GM21786 (cell line): ENCODE results near the gene VPS9D1.

Experiments
- ATAC-seq: cut with Tn5 transposase; IDR thresholded peaks from one replicate; pipeline ENCODE4 v1.9.1; 2021; ENCODE audit not compliant: unreplicated experiment

VPS9D1 gene

DNA sequence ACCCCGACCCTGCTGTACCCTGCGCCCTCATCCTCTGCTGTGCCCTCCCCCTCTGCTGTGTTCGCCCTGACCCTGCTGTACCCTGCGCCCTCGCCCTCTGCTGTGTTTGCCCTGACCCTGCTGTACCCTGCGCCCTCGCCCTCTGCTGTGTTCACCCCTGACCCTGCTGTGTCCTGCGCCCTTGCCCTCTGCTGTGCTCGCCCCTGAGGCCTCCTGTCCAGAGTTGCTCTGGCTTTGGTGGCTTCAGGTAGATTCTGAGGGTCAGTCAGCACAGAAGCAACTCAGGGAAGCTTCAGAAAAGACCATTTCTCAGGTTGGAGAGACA is 12.2 kb upstream of the VPS9D1 start:
- no peak for ATAC-seq

DNA sequence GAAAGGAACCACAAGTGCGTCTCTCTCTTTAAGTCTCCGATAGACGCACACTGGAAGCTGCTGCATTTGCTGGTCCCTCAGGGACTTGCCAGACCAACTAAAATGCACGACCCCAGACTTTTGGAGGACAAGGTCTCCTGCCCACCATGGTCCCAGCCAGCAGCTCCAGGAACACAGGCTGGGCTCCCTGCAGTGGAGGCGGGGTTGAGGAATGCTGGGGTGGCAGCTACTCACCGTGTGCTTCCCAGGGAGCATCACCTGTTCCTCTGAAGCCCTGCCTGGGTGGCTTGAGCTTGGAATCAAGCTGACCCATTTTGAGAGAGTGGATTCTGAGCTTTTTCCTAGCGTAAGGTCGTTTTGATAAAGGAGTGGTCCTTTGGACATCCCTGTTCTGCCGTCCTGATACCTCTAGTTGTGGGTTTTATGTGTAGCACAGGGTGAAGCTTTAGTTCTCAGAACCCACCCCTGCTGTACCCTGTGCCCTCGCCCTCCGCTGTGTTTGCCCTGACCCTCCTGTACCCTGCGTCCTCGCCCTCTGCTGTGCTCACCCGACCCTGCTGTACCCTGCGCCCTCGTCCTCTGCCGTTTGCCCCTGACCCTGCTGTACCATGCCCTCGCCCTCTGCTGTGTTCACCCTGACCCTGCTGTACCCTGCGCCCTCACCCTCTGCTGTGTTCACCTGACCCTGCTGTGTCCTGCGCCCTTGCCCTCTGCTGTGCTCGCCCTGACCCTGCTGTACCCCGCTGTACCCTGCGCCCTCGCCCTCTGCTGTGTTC is 11.6 kb upstream of the VPS9D1 start:
- ATAC-seq = no peak

DNA sequence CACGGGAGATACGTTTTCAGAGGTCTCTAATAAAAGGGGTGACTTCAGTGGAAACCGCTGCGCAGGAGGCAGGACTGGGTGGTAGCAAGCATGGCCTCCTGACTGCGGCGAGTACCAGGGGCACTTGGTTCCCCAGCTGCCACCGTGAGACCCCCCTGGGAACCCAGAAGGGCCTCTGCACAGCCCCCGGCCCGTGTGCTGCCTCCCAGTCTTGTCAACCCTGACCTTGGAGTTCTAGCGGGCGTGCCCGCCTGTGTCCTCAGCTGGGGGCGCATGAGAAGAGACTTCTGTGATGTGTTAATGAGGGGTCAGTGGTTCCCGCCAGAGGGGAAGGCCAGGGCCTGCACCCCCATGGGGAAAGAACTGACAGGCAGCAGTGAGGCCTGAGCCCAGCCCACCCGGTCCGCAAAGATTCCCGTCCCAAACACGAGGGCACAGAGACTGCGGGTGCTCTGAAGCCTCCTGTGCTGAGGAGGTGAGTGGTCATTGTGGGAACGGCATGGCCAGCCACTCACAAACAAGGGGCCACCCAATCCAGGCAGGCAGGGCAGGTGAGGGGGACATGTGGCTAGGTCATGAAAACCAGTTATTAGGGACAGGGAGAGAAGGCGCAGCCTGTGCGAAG is 10.0 kb upstream of the VPS9D1 start:
- ATAC-seq = no peak

DNA sequence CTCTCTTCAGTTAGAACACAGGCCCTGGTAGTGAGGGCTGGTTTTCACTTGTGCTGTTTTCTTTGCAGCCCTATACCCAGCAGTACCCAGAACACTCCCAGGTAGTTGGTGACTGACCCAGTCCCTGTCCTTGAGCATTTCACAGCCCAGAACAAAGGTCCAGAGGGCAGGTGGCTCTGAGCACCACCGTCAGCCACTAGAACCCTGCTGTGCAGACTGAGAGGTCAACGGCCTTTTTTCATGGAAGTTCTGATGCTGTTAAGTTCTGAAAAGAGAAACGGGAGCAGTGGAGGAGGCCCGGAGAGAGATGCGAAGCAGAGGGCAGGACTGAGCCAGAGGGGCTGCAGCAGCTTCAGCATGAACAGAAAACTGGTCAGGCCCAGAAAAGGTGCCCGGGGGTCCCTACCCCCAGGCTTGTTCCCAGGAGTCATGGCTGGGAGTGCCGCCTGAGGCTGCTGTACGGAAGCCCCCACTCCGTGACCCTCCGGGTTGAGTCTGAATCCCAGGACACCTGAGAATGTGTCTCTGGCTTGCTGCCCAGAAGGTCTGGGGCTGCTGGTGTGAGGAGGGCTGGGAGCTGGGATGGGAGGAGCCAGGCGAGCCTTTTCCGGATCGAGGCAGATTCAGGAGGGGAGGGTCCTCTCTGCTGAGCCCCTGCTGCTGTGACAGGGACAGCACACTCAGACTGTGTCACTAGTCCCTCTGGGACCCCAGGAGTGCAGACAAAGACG is 9.3 kb upstream of the VPS9D1 start:
- no peak for ATAC-seq

DNA sequence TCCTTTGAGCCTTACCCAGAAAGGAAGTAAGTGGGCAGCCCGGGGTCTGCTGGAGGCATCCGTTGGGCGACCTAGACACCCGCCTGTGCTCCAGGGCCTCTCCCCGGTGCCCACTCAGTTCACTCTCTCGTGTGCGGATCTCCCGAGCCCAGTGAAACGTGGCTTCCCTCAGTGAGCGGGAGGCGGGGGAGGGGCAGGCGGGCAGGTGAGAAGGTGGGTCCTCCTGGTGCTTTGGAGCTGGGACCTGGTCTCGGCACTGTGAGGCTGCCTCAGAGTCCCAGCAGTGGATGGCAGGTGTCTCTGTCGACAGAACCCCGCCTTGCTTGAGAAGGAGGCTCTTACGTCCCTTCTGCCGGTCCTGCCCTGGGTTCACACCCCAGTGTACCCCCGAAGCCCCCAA is 8.6 kb upstream of the VPS9D1 start:
- ATAC-seq = no peak

DNA sequence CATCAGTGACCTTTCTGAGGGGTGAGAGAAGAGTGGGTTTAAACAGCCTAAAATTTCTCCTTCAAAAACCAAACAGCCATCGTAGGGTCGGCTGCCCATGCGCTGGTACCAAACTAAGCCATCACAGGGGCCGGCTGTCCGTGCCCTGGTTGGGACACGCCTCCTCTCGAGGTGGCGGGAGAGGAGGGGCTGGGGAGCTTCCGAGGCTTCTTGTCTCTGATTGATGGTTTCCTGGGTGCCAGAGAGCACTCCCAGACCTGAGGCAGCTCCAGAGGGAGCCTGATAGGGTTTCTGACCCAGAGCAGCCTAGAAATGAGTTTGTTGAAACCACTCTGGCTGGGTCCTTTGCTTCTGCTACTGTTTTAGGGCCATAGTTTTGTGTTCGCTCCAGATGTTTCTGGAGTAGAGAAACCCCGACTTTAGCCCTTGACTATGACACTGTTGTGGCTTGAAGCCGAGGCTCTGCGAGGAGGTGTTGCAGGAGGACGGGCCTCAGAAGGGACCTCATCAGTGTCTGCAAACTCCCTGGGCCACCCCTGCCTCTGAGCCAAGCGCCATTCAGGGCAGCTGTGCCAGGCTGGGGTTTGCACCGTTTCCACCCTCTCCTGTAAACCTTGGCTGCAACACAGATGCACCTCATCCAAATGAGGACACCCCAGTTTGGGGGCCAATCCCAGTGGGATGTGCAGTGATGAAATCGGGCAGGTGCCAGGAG is 6.9 kb upstream of the VPS9D1 start:
- ATAC-seq = no peak

DNA sequence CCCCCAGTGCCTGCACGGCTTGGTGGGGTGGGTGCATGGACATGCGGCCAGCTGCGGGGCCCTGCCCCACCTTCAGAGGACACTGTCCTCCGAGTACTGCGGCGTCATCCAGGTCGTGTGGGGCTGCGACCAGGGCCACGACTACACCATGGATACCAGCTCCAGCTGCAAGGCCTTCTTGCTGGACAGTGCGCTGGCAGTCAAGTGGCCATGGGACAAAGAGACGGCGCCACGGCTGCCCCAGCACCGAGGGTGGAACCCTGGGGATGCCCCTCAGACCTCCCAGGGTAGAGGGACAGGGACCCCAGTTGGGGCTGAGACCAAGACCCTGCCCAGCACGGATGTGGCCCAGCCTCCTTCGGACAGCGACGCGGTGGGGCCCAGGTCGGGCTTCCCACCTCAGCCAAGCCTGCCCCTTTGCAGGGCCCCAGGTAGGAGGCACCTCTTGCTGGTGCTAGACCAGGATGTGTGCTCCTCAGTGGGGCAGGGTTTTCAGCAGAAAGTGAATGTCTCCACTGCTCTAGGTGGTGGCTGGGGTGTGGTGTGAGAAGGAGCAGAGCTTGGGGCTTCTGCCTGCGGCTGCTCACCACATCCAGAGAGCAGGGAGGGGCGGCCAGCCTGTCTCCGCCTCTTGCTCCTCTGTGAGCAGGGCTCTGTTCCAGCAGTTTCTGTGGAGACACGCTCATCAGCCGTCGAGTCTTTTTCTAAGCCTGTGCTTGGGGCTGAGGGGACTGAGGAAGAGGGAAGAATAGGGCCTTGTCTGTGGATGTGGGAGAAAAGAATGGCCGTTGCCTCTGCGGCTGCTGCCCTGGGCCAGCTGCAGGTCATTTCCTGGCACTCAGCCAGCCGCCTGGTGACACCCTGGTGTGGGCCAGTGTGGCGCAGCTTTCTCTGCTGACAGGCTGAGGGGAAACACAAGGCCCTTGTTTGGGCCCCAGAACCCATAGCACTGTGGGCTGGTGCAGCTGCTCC is 2.9 kb upstream of the VPS9D1 start:
- ATAC-seq = no peak

DNA sequence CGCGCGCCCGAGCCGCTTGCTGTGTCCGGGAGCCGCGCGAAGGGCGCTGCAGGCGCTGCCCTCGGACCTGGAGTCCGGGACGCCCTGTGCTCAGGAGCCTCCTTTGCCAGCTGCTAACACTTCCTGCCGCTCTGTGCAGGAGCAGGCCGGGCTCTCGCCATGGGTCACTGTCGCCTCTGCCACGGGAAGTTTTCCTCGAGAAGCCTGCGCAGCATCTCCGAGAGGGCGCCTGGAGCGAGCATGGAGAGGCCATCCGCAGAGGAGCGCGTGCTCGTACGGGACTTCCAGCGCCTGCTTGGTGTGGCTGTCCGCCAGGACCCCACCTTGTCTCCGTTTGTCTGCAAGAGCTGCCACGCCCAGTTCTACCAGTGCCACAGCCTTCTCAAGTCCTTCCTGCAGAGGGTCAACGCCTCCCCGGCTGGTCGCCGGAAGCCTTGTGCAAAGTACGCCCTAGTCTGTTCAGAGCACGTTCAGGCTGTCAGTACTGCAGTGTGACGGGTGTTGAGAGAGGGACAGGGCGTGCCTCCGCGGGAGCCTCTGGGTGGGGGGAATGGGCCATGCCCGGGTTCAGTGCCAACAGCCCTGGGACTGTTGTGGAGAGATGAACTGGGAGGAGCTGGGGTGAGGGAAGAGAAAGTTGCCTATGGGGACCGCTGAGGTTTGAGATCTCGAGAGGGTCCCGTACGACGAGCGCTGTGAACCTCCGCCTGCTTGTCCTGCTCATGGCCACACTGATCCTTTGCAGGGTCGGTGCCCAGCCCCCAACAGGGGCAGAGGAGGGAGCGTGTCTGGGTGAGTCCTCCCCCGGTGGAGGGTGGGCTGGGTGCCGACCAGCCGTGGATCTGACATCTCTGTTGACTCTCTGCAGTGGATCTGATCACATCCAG is 1.9 kb upstream of the VPS9D1 start:
- peak; percentile 32 for ATAC-seq

DNA sequence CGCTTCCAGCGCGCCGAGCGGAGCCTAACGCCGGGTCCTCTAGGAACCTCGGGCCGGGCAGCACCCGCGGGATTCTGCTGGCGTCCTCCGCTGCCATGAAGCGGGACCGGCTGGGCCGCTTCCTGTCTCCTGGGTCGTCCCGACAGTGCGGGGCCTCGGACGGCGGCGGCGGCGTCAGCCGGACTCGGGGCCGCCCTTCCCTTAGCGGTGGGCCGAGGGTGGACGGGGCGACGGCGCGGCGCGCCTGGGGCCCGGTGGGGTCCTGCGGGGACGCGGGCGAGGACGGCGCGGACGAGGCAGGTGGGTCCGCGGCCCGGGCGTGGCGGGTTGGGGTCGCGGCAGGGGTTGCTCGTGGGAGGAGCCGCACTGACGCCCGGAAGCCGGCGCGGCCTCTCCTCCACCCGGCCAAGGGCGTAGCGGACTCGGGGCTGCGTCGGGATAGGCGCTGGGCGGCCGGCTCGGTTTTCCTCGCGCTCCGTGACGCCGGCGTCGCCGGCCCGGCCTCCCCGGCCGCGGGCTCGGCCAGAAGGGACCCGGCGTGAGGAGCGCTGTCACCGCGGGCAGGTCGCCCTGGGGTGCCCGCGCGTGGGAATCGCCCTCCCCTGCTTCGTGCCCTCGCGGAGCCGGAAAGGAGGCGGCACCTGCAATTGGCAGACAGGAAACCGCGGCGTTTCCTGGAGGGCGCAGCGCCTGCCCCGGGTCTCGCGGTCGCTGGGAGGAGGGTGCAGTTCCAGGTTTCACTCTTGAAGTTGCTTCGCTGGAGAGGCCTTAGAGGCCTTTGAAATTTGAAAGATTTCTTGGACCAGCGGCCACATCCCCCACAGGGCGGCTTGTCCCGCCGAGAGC is 1.1 kb upstream of the VPS9D1 start:
- ATAC-seq = peak; percentile 22

DNA sequence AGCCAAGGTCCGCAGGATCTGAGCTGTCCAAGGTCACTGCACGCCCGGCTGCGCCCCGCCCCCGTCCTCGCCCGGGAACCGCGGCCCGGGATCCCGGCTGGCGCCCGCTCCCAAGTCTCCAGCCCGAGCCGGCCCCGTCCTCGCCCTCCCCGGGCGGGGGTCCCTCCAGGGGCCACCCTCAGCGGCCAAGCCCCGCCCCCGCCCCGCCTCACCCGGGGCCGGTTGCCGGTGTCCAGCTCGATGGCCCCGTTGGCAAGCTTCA is 216 bp downstream of the VPS9D1 start:
- ATAC-seq = peak; percentile 15

DNA sequence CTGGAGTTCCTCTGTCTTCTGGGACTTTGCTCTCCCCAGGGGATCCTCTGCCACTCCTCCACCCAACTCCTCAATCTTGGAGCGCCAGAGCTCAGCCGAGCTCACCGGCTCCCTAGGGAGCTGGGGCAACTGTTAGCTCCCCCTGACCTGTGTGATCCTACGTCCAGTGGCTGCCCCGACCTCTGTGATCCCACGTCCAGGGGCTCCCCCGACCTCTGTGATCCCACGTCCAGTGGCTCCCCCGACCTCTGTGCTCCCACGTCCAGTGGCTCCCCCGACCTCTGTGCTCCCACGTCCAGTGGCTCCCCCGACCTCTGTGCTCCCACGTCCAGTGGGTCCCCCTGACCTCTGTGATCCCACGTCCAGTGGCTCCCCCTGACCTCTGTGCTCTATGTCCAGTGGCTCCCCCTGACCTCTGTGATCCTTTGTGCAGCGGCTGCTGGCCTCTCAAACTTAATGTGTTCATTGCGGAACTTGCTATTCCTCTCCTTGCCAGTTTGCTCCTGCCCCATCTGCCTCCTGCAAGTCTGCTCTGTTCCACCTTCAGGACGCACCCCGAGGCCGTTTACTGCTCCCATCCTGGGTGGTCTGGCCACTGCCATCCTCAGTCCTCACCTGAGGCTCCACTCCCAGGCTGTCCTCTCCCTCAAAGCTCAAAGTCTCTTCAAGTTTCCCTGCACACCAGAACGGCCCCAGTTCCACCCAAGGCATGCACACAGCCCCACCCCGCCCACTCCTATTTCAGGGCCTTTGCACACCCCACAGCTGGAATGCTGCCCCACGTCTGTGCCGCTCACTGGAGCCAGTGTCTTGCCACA is 2.8 kb downstream of the VPS9D1 start:
- no peak for ATAC-seq

DNA sequence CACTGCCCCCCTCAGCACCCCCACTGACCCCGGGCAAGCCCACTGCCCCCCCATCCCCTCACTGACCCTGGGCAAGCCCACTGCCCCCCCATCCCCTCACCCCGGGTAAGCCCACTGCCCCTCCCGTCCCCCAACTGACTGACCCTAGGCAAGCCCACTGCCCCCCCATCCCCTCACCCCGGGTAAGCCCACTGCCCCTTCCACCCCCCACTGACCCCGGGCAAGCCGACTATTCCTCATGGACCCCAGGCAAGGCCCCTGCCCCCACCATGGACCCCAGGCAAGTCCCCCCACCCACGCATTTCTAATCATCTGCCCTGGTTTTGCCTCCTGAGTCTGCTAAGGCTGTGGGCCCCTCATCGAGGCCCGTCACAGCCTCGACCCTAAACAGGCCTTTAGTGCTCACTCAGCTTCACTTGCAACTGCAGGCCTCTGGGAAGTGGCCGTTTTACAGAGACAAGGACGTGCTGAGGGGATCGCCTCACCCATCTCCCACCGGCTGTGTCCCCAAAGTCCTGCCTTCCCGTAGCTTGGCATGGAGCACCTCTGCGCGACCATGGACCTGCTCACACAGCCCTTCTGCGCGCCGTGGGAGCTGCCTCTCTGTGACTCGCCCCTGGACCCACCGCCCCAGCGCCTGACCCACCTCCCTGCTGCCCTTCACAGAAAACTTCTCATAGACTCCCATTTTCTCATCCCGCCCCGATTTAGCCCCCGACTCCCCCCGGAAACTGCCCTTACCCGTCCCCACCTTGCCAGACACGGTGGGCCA is 3.6 kb downstream of the VPS9D1 start:
- ATAC-seq = no peak

DNA sequence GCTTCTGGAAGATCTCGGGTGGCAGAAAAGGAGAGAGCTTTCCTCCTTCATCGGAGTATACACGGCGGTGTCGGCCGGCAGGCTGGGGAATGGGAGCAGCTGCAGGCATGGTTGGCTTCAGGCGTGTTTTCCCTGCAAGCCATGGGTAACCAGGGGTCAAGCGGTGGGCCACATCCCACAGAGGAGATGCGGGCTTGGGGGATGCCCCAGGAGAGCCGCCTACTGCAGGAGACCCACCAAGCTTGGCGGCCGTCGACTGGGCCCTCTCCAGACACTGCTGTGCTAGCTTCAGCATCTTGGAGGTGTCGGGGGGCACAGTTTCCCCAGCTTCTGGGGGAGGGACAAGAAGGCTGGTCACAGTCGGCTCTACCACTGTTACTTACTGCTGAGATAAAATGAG is 4.2 kb downstream of the VPS9D1 start:
- no peak for ATAC-seq

DNA sequence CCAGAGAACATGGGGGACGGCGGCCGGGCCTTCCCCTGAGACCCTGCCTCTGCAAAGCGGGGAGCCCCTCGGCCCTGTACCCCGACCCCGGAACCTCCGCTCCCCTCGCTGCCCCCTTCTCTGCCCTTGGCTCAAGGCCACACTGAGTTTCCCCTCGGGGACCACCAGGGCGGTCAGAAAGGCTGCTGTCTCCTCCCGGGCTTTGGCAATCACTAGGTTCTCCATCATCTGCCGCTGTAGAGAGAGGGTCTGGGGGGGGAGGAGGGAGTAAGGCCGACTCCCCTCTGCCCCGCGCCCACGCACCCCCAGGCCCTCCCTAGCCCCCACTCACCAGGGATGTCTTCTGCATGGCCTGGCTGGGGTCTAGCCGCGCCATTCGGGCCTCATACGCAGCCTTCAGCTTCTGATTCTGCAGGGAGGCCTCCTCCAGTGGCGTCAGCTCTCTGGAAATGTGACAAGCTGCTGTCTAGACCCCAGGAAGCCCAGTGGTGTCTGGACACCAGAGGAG is 8.4 kb downstream of the VPS9D1 start:
- ATAC-seq = no peak

DNA sequence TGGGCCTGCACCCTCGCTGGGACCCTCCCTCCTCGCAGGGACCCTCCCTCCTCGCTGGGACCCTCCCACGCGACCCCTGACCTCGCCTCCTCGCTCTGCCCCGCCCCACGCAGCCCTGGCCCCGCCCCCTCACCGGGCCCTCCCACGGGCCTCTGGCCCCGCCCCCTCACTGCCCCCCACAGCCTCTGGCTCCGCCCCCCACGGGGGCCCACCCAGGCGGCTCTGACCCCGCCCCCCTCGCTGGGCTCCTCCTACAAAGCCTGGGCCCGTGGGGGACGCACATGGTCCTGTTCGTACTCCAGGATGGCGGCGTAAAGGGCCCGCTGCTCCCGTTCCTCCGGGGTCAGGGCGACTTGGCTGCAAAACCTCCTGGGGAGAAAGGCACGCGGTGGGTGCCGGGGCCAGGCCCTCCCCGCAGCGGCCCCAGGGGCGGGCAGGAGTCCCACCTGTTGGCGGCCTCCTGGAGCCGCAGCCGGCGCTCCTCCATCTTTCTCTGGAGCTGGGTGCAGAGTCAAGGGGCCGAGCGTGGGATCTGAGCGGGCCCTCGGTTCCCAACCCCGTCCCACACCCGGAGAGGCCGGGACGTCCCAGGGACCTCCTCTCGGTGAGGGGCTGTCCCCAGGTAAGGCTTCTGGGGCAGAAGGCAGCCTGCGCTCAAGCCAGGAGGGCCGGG is 9.0 kb downstream of the VPS9D1 start:
- no peak for ATAC-seq

DNA sequence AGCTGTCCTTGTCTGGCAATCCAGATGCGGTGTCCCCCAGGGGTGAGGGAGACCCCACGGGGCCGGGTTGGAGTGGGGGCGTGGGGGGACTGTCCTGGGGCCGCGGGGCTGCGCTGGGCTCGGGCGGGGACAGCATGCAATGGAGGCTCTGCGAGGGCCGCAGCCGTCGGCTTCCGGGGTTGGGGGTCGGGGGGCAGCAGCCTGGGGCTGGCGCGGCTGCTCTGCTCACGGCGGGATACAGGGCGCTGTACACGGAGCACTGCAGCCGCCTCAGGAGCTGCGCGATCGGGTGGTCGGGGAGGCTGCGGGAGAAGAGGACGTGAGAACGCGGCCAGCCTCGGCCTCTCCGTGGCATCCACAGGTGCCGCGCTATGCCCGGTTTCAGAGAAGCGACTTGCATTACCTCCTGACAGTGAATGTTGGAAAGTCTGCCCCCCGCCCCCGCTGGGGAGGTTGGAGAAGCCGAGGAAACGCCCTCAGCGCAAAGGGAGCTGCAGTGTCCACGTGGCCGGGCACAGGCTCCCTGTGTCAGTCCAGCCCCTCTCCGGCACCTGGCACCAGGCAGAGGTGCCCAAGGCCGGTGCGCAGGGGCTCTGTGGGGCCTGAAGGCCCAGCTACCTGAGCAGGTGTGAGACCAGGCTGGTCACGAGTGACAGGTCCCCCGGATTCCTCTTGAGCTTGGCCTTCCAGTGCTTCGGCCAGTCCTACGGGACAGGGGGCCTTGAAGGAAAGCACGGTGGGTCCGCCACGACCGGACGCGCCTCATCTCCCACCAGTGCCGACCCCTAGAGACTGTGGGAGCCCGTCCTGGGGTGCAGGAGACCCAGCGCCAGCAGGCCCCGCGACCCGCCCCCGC is 9.8 kb downstream of the VPS9D1 start:
- no peak for ATAC-seq
